Suprapubic skin (tissue), 4 donors: ENCODE data around the gene ATP6AP2. TPM values are rescaled to one million over a fixed set of nuclear protein-coding genes. Genes with fewer than 3 reads are reported as not detected.

Experiments used
- DNase-seq, 2 donors: peaks; one replicate each; pipeline ENCODE4 v3.0.0-alpha.2; 2019; ENCODE audit warnings: low spot score in 2 of 2
- H3K27ac ChIP-seq: fragments of 200-600 bp; sonication (generic); one replicate; pipeline ENCODE4 v1.5.1; 2019
- H3K27me3 ChIP-seq: fragments of 200-600 bp; sonication (generic); one replicate; pipeline ENCODE4 v1.5.1; 2019
- H3K36me3 ChIP-seq: fragments of 200-600 bp; sonication (generic); one replicate; pipeline ENCODE4 v1.5.1; 2019
- H3K4me1 ChIP-seq: fragments of 200-600 bp; sonication (generic); one replicate; pipeline ENCODE4 v1.5.1; 2019
- H3K4me3 ChIP-seq: fragments of 200-600 bp; sonication (generic); one replicate; pipeline ENCODE4 v1.5.1; 2019; ENCODE audit warnings: mild to moderate bottlenecking
- H3K9me3 ChIP-seq: fragments of 200-600 bp; sonication (generic); one replicate; pipeline ENCODE4 v1.5.1; 2019
- CTCF ChIP-seq, 2 donors: fragments of 200-600 bp in 1 of 2; fragments of 450-650 bp in 1 of 2; sonication (generic) in 1 of 2; IDR thresholded peaks; one replicate each; pipeline ENCODE4 v1.5.1; 2016 to 2019; ENCODE audit warnings: antibody characterized with exemption in 2 of 2, mild to moderate bottlenecking in 1 of 2, moderate library complexity in 1 of 2
- EP300 ChIP-seq: sonication (generic); formaldehyde crosslinking; IDR thresholded peaks from one replicate; pipeline ENCODE4 v1.6.1; 2017; ENCODE audit warnings: antibody characterized with exemption
- POLR2A ChIP-seq, 2 donors: fragments of 450-650 bp; IDR thresholded peaks; one replicate each; pipeline ENCODE4 v1.6.1; 2017; ENCODE audit warnings: antibody characterized with exemption in 2 of 2, mild to moderate bottlenecking in 2 of 2, moderate library complexity in 2 of 2
- POLR2AphosphoS5 ChIP-seq, 3 donors: sonication (generic); formaldehyde crosslinking; IDR thresholded peaks; one replicate each; pipeline ENCODE4 v1.6.1; 2017; ENCODE audit warnings: antibody characterized with exemption in 3 of 3
- WGBS: methylation state at CpG from one replicate; pipeline ENCODE4 v1.1.5; 2018; 5-methylcytosine and 5-hydroxymethylcytosine counted together
- total RNA-seq, 4 donors: library from RNA; depleted of rRNA; stranded (reverse); fragments of >200 nt; gene quantifications; one replicate each; pipeline ENCODE4 v1.1.0, GENCODE V29; 2016

Gene ATP6AP2
- 100 to 1,000 TPM in 2 of 4 donors, 10 to 100 TPM in 2; 76.8 to 112 (median 99.0) TPM for total RNA-seq

- WGBS = 30% methylated on average over 58 of the region's 89 CpGs
- peaks cover 7% of the 10 kb centered on the region for H3K4me1 ChIP-seq
These were observed at the start of gene ATP6AP2 for GRCh38 chrX:40580537-40581335. Gene ATP6AP2 (plus strand): TSS chrX:40580970. CDS start chrX:40581066, 96 bp downstream.

GRCh38 chrX:40531056-40531826 is 49.5 kb upstream of the ATP6AP2 start:
- TF ChIP-seq POLR2A (IDR thresholded peaks at IDR 0.05) (no peak), EP300 (no peak)
- H3K27me3 ChIP-seq = no peaks in the 10 kb centered on the region
- no peaks in the 10 kb centered on the region for H3K36me3 ChIP-seq
- no peak overlapping the region for H3K27ac ChIP-seq
- DNase-seq = no peak
- no peak overlapping the region for H3K4me3 ChIP-seq
- WGBS = 64% methylated on average over 12 of the region's 16 CpGs
- no peaks in the 10 kb centered on the region for H3K9me3 ChIP-seq
- H3K4me1 ChIP-seq = no peaks in the 10 kb centered on the region

More at GRCh38 chrX:40580537-40581335, at the start of gene ATP6AP2:
- no peaks in the 10 kb centered on the region for H3K9me3 ChIP-seq
- peak within 1 kb of the TSS; percentile 83 for H3K4me3 ChIP-seq
- peak; percentile 95 to 96 for DNase-seq
- TF ChIP-seq POLR2AphosphoS5 (IDR thresholded peaks at IDR 0.05) = peak in 2 of 3 donors; percentile 6 to 62
- TF ChIP-seq CTCF (IDR thresholded peaks at IDR 0.05) = no peak
- TF ChIP-seq EP300 = no peak
- peak; percentile 16 to 74 for TF ChIP-seq POLR2A (IDR thresholded peaks at IDR 0.05)
- H3K27ac ChIP-seq = peak within 1 kb of the TSS; percentile 94
- no peaks in the 10 kb centered on the region for H3K36me3 ChIP-seq
- no peaks in the 10 kb centered on the region for H3K27me3 ChIP-seq

GRCh38 chrX:40537310-40537709 is 43.5 kb upstream of the ATP6AP2 start:
- 83% methylated on average over 4 of the region's 4 CpGs for WGBS
- Histone ChIP-seq H3K9me3 (no peaks in the 10 kb centered on the region), H3K27ac (no peak overlapping the region), H3K4me1 (peaks cover 5% of the 10 kb centered on the region), H3K27me3 (no peaks in the 10 kb centered on the region), H3K36me3 (no peaks in the 10 kb centered on the region), H3K4me3 (no peak overlapping the region)
- no peak for DNase-seq
- no peak for TF ChIP-seq CTCF (IDR thresholded peaks at IDR 0.05)
- TF ChIP-seq EP300 = no peak
- TF ChIP-seq POLR2A (IDR thresholded peaks at IDR 0.05) = no peak
- no peak for TF ChIP-seq POLR2AphosphoS5 (IDR thresholded peaks at IDR 0.05)

- Histone ChIP-seq H3K27ac (no peak overlapping the region), H3K4me3 (no peak overlapping the region), H3K9me3 (no peaks in the 10 kb centered on the region), H3K4me1 (peaks cover 5% of the 10 kb centered on the region), H3K36me3 (no peaks in the 10 kb centered on the region), H3K27me3 (no peaks in the 10 kb centered on the region)
- 82% methylated on average over 5 of the region's 5 CpGs for WGBS
- no peak for DNase-seq
- TF ChIP-seq CTCF (IDR thresholded peaks at IDR 0.05) = no peak
- TF ChIP-seq POLR2A (IDR thresholded peaks at IDR 0.05) = no peak
- TF ChIP-seq EP300 = no peak
- no peak for TF ChIP-seq POLR2AphosphoS5 (IDR thresholded peaks at IDR 0.05)
These were observed 42.4 kb upstream of the ATP6AP2 start for GRCh38 chrX:40538406-40538805.

GRCh38 chrX:40539214-40540142 is 41.3 kb upstream of the ATP6AP2 start:
- H3K9me3 ChIP-seq = no peaks in the 10 kb centered on the region
- H3K4me3 ChIP-seq = no peak overlapping the region
- no peaks in the 10 kb centered on the region for H3K27me3 ChIP-seq
- peak; percentile 71 to 78 for DNase-seq
- H3K36me3 ChIP-seq = no peaks in the 10 kb centered on the region
- H3K4me1 ChIP-seq = peaks cover 9% of the 10 kb centered on the region
- TF ChIP-seq CTCF (IDR thresholded peaks at IDR 0.05) (no peak), EP300 (no peak), POLR2AphosphoS5 (IDR thresholded peaks at IDR 0.05) (no peak), POLR2A (IDR thresholded peaks at IDR 0.05) (no peak)
- 44% methylated on average over 17 of the region's 20 CpGs for WGBS
- H3K27ac ChIP-seq = peak overlapping the region; percentile 8
